Glomerular visceral epithelial cell (primary cell): ENCODE data around the gene ZNF552.
"Not testable (repeated sequence)": the region's sequence is repeated elsewhere in the genome, so short reads cannot be mapped to it uniquely, and the experiment has no call there.

Source experiments
- DNase-seq: peaks from one replicate; pipeline ENCODE4 v3.0.0-alpha.2; 2016; ENCODE audit errors: extremely low spot score

The ZNF552 gene

DNA sequence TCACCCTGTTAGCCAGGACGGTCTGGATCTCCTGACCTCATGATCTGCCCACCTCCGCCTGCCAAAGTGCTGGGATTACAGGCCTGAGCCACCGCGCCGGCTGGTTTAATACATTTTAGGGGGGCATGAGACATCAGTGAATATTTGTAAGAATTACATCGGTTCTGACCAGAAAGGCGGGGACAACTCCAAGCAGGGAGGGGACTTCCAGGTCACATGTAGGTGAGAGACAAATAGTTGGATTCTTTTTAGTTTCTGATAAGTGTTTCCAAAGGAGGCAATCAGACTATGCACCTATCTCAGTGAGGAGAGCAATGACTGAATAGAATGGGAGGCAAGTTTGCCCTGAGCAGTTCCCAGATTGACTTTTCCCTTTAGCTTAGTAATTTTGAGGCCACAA is 3.7 kb upstream of the ZNF552 start:
- no peak for DNase-seq

DNA sequence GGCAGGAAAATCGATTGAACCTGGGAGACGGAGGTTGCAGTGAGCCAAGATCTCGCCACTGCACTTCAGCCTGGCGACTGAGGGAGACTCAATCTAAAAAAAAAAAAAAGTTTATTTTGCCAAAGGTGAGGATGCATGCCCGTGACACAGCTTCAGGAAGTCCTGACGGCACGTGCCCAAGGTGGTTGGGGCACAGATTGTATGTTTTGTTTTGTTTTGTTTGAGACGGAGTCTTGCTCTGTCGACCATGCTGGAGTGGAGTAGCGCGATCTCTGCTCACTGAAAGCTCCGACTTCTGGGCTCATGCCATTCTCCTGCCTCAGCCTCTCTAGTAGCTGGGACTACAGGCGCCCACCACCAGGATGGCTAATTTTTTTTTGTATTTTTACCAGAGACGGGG is 3.3 kb upstream of the ZNF552 start:
- DNase-seq = no peak

DNA sequence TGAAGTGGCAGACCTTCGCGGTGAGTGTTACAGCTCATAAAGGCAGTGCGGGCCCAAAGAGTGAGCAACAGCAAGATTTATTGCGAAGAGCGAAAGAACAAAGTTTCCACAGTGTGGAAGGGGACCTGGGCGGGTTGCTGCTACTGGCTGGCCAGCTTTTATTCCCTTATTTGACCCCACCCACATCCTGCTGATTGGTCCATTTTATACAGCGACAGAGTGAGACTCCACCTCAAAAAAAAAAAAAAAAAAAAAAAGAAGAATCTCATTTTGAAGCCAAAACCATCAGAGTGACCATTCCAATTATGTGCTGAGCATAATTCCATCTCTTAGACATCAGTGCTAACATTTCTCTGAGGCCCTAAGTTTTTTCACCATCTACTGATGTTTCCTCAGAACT is 1.9 kb upstream of the ZNF552 start:
- no peak for DNase-seq

DNA sequence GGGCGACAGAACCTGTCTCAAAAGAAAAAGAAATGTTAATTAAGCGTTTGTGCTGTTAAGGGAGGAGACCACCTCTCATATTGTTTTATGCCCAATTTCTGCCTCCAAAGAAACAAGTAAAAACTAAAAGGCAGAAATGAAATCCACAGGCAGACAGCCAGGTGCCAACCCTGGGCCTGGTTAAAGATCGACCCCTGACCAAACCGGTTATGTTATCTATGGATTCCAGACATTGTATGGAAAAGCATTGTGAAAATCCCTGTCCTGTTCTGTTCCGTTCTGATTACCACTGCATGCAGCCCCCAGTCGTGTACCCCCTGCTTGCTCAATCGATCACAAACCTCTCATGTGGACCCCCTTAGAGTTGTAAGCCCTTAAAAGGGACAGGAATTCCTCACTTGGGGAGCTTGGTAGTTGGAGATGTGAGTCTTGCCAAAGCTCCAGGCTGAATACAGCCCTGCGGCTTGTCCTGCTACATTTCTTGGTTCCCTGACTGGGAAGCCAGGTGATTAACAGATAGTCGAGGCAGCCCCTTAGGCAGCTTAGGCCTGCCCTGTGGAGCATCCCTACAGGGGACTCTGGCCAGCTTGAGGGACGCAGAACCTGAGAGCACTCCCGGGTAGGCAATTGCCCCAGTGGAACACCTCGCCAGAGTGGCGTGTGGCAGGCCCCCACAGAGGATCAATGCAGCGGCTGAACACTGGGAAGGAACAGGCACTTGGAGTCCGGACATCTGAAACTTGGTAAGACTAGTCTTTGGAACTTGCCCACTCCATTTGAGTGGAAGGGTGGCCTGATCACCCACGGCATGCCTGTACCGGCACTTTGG is 748 bp upstream of the ZNF552 start:
- no peak for DNase-seq

DNA sequence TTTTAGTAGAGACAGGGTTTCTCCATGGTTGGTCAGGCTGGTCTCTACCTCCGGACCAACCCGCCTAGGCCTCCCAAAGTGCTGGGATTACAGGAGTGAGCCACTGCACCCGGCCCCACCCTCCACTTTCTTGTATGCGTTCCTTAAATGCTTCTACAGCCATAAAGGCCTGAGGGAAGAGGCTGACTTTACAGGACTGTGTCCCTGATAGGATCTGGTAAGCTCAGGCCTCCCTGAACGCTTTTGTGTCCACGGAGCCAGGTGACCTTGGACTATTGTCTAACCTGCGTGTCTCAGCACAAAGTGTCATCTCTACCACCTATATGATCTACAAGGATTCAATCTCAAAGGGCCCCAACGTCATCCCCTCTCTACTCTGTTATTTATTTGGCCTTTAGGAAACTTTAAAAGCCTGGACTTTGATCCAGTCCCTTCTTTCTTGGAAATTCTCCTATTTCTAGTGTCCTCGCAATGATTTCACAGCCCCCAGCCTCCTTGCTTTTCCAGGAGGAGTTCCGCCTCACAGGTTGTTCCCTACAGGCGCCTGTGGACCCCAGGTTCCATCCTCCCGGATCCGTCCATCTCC is 701 bp downstream of the ZNF552 start:
- no peak for DNase-seq

DNA sequence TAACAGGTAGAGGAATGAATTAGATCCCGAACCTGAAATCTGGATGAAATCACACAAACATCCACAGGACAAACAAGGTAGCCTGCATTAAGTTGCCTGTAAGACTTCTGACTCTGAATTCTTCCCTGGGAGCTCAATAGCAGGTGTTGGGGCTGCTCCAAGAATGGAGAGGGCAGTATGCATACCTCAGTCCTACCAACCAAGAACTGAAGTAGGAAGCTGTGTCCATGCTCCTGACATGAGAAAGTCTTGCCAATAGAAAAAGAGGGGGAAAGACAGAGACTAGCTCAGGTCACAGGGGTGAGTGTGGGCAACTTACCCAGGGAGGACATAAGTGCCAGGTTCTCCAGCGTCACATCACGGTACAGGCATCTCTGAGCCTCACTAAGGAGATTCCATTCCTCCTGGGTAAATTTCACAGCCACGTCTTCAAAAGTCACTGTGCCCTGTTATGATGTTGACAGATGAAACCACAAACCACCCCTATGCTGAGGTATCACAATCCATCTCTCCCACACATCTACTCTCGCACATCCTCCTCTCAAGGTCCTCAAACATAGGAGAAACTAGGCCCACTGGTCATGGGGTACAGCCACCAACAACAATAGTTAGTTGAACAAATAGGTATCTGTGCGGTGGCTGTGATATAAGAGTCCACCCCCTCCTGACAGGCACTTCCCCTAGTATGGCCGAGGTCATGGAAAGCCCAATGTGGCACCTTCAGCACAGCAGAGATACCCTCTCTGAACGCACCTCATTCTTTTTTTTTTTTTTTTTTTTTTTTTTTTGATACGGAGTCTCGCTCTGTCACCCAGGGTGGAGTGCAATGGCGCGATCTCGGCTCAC is 1.5 kb downstream of the ZNF552 start:
- not testable (repeated sequence) for DNase-seq

DNA sequence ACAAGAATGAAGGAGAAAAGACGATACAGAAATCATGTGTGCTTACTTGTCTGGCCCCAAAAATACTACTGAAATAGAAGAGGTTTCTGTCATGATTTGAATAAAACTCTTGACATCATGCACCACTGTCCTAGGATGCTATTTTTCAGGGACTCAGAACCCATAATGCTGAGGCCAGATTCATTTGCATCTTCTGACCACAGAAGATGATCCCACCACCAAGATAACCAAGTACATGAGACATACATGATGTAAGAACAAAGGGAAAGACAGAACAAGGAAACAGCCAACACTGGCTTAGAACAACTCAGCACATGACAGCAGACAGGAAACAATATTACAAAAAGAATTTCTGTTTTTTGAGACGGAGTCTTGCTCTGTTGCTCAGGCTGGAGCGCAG is 2.5 kb downstream of the ZNF552 start:
- no peak for DNase-seq

DNA sequence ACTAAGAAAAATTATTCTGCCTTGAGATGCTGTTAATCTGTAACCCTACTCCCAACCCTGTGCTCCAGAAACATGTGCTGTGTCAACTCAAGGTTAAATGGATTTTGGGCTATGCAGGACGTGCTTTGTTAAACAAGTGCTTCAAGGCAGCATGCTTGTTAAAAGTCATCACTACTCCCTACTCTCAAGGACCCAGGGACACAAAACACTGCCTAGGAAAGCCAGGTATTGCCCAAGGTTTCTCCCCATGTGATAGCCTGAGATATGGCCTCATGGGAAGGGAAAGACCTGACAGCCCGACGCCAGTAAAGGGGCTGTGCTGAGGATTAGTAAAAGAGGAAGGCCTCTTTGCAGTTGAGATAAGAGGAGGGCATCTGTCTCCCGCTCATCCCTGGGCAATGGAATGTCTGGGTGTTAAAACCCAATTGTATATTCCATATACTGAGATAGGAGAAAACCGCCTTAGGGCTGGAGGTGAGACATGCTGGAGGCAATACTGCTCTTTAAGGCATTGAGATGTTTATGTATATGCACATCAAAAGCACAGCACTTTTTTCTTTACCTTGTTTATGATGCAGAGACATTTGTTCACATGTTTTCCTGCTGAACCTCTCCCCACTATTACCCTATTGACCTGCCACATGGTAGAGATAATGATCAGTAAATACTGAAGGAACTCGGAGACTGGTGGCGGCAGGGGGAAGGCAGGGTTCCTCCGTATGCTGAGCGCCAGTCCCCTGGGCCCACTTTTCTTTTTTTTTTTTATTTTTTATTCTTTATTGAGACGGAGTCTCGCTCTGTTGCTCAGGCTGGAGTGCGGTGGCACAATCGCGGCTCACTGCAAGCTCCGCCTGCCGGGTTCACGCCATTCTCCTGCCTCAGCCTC is 4.1 kb downstream of the ZNF552 start:
- not testable (repeated sequence) for DNase-seq

DNA sequence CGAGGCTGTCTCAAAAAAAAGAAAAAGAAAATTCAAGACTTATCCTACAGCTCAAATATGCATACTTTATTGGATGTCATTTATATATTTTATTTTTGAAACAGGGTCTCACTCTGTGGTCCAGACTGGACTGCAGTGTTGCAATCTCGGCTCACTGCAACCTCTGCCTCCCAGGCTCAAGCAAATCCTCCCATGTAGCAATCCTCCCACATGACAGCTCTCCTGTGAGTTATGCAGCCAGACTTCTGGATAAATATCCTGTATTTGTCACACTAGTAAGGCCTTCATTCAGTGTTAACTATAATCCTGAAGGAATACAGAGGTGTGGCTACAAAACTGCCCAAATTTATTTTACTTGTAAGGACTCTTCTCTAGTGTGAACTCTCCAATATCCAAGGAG is 7.2 kb downstream of the ZNF552 start:
- no peak for DNase-seq

DNA sequence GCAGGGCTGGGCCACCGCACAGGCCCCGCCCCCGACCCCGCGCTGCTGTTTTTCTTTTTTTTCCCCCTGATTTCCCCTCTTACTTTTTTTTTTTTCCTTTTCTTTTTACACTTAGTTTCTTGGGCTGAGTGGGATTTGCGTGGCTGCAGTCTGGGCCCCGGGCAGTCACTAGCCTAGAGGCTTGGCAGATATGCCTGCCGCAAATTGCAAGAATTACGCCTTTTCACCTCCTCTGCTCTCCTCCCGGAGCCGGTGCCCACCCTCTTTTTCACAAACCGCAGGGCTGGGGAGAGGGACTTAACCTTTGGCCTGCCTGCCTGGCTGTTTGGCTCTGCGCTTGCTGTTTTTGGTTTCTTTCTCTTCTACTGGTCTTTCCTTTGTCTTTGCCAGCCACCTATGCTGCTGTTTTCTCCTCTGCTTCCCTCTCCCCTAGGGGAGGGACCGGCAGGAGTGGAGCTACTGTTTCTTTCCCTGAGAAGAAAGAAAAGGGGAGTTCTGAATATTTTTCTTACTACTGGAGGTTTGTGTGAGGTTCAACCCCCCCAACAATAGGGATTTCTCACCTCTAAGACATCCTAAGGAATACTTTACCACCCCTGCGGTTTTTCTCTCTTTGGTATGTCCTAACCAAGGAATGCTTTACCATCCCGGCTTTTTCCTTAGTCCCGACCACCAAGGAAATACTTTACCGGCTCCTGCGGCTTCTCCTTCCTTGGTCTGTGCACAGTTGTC is 11.0 kb downstream of the ZNF552 start:
- peak; percentile 97 for DNase-seq

DNA sequence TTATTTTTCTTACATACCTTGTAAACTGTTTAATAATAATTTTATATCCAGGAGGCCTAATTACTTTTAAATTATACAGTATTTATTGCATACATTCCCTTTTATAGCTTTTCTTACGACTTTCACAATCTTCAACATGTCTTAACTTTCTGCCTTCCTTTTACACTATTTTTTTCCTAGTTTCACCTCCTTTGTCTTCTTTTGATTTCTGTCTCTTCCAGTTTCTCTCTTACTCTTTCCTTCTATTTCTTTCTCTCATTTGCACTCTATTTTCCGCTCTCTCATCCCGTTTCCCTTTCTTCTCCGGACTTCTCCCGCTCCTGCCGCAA is 11.5 kb downstream of the ZNF552 start:
- no peak for DNase-seq

DNA sequence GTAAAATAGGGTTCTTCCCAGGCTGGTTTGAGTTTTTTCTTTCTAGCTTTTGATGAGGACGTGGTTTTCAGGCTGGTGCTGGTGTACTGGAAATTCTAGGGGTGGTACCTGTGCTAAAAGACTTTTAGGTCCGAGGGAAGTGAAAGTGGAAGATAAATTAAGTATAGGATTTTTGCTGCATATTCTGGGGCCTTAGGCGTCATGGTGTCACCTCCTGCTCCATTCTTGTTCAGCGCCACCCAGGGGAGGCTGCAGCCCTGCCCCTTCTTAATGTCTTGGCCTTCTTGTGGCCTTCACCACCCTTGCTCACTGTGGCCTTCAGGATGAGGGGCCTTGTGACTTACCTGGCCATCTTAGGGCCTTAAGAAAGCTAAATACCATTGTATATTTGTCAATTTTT is 12.4 kb downstream of the ZNF552 start:
- DNase-seq = no peak

DNA sequence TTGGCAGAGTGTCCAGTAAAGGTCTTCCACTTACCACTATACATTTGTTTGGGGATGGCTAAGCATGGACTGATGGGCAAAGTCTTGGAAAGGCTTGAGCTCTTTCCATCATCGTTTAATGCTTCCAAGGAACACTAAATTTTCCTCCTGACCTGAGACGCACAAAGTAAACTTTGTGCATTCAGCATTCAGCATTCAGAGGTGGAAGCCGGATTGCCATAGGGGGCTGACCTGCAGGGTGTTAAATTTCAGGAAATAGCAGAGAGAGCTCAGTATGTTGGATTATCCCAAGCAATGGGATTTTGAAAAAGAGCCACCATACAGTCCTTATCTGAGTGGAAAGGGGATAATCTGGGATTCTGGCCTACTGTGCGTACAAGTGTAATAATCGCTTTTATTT is 14.0 kb downstream of the ZNF552 start:
- DNase-seq = no peak

DNA sequence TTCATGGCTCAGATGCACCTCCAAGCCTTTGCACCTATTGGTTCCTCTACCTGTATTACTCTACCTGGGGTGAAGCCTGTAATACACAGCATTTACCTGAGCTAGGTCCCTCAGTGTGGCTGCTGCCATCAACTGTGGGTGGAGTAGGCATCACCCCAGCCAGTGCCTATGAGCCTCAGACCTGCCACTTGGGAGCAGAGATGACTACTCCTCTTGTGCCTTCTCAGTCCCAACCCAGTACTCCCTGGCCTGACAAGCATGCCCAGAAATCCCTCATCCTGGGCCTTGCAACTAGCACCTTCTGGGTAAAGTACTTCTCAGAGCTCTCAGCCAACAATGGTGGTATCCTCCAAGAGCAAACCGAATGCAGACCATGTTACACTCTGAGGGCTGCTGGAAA is 18.1 kb downstream of the ZNF552 start:
- not testable (repeated sequence) for DNase-seq

DNA sequence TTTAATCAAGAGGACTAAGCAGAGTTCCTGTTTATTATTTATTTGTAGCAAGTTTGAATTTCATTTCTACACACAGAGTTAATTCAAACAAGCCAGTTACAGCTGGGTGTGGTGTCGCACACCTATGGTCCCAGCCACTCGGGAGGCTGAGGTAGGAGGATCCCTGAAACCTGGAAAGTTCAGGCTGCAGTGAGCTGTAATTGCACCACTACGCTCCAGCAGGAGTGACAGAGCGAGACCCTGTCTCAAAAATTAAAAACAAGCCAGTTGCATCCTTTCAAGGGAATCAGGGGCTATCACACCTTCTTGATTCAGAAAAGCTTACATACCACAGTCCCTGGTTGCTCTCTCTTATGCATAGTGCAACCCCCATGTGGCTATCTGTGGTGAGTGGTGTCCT is 25.4 kb downstream of the ZNF552 start:
- DNase-seq = no peak

DNA sequence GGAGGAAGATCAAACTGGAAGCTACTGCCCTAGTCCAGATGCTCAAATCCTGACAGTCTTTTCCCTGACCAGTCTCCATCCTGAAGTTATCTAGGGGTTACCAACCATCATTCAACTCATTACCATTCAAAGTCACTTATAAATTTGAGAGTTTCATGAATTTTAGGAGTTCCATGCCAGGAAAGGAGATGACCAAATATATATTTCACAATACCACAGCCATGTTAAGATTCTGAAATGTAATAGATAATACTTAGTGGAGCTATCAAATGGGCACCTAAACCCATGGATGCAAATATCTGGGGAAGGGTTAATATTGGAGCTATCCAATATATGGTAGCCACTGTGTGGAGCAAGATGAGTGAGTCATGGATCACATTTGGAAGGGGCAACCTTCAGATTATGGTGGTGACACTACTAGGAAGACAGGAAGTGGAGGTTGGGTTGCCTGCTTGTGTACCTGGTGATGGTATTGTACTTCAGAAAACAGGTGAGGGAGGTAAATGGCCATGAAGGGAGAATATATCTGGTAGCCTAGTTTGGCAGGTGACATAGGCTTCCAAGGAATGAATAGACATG is 26.5 kb downstream of the ZNF552 start:
- no peak for DNase-seq

DNA sequence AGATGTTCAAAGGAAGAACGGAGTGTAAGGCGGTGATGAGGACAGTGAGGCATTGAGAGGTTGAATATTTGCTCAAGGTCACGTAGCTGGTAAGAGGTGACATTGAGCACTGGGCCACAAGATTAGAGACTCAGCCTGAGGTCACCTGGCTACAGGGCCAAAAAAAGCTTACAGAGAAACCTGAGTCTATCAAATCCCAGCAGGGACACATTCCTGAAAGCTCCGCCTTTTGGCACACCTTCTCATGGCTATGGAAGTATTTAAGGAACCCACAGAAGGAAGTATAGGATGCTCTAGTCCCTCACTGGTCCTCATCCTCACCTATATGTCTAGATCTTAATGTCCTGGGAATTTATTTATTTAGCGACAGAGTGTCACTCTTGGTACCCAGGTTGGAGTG is 27.8 kb downstream of the ZNF552 start:
- DNase-seq = no peak

DNA sequence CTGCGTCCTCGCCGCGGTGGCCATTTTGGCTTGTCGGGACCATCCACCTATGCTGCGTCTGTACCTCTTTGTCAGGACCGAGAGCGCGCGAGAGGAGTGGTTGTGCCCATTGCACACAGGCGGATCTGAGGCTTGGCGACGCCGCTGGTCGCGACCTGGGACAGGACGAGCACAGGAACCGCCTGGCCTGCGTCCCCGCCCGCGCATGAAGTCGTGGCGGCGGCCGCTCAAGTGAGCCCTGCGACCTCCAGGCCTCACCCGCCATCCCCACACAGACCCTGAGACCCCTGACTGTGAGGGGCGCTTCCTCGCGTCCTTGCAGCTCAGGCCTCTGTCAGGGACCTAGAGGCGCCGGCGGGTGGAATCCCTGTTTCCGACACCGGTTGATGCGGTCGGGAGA is 28.4 kb downstream of the ZNF552 start:
- no peak for DNase-seq

DNA sequence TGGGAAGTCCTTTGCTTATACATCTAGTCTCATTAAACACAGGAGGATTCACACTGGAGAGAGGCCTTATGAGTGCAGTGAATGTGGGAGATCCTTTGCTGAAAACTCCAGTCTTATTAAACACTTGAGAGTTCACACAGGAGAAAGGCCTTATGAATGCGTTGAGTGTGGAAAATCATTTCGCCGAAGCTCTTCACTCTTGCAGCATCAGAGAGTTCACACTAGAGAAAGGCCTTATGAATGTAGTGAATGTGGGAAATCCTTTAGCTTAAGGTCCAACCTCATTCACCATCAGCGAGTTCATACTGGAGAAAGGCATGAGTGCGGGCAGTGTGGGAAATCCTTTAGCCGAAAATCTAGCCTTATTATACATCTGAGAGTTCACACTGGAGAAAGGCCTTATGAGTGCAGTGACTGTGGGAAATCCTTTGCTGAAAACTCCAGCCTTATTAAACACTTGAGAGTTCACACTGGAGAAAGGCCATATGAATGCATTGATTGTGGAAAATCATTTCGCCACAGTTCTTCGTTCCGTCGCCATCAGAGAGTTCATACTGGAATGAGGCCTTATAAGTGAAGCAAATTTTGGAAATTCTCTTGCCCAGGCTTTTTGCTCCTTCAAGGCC is 35.4 kb downstream of the ZNF552 start:
- DNase-seq = no peak

DNA sequence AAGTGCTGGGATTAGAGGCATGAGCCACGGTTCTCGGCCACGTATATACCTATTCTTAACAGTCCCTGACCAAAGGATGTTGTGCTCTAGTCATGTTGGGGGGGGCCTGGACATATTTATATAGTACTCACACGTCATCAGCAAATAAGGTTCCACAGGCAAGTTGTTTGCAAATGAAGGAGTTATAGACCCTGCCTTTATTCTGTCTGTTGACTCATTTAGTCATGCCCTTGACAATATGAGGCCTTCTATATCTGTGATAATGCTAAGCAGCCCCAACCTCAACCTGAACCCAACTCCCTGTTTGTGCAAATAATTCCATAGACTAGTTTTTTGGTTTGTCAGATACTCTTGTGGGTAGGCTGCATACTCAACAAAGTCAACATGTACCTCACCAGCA is 36.4 kb downstream of the ZNF552 start:
- DNase-seq = no peak
